ENCODE measurements around the gene TBCB. TPM values are rescaled to one million over a fixed set of nuclear protein-coding genes. Genes with fewer than 3 reads are reported as not detected.
A peak's percentile ranks its signal among the peaks of the same experiment; 100 is the strongest.

Gene TBCB
- total and polyA plus RNA-seq, 9 of the 15 experiments (the other 6 are each of a cell fraction or from before 2014, with no cell fraction given) = 3.5 to 115 (median 58.9) TPM

GRCh38 chr19:36139473-36140303, 24.4 kb downstream of the TBCB start, which contains the start of gene CAPNS1 (continued):
- TF ChIP-seq AFF1 (IDR thresholded peaks at IDR 0.05; ENCODE audit: low read depth in 1 of 2, partially characterized antibody in 2 of 2) = peak in 1 of 2 experiments; percentile 15
- TF ChIP-seq TGIF2 (CRISPR knock-in tag; IDR thresholded peaks at IDR 0.05) = no peak
- no peak for TF ChIP-seq ZNF551 (CRISPR knock-in tag; IDR thresholded peaks at IDR 0.05)
- TF ChIP-seq SNIP1 (IDR thresholded peaks at IDR 0.05; ENCODE audit: low read depth) = no peak
- peak; percentile 27; the same call in 1 of the 2 replicates for TF ChIP-seq SMARCE1 (IDR thresholded peaks at IDR 0.05)
- no peak for TF ChIP-seq CEBPB (tag; IDR thresholded peaks at IDR 0.05)
- TF ChIP-seq MAFF (IDR thresholded peaks at IDR 0.05; ENCODE audit: low read length) = no peak
- TF ChIP-seq ZNF668 (CRISPR knock-in tag; IDR thresholded peaks at IDR 0.05) = no peak
- TF ChIP-seq CREB3L1 (IDR thresholded peaks at IDR 0.05; ENCODE audit: borderline replicate concordance, low read depth) = peak; percentile 67
- TF ChIP-seq ZFP36 (IDR thresholded peaks at IDR 0.05; ENCODE audit: low read depth, low read length, partially characterized antibody) = peak; percentile 29
- no peak for TF ChIP-seq RHOXF2B (CRISPR knock-in tag; conservative IDR thresholded peaks at IDR 0.05)
- TF ChIP-seq HSF4 (CRISPR knock-in tag; IDR thresholded peaks at IDR 0.05; ENCODE audit: borderline replicate concordance) = no peak
- peak; percentile 52 for TF ChIP-seq GABPA (tag; conservative IDR thresholded peaks at IDR 0.05; ENCODE audit: low read depth)
- 0 out of 2 replicates have a peak, but pooled peaks have one; percentile 10 for TF ChIP-seq JUNB (CRISPR knock-in tag; conservative IDR thresholded peaks at IDR 0.05)

All from K562 (cell line).